Liver (tissue), 9 donors: Measurements from ENCODE around the gene DMD. TPM values are rescaled to one million over a fixed set of nuclear protein-coding genes. Genes with fewer than 3 reads are reported as not detected.

Source experiments
- DNase-seq: peaks from one replicate; pipeline ENCODE4 v3.0.0-alpha.2; 2017; ENCODE audit warnings: low spot score
- H3K27ac ChIP-seq, 2 donors: one replicate each; pipeline ENCODE4 v1.7.0; 2013; ENCODE audit warnings: inconsistent platforms in 2 of 2, low read length in 2 of 2, control low read depth in 1 of 2, low read depth in 1 of 2, mild to moderate bottlenecking in 1 of 2
- H3K27me3 ChIP-seq, 4 donors: one replicate each; pipeline versions ENCODE4 v1.6.1 to v1.7.0; 2013; ENCODE audit warnings: low read length in 3 of 4, inconsistent platforms in 1 of 4, mild to moderate bottlenecking in 1 of 4, moderate library complexity in 1 of 4; ENCODE audit not compliant: control insufficient read depth in 4 of 4, insufficient read depth in 4 of 4
- H3K36me3 ChIP-seq, 4 donors: one replicate each; pipeline versions ENCODE4 v1.6.1 to v1.7.0; 2013; ENCODE audit warnings: low read length in 3 of 4, mild to moderate bottlenecking in 3 of 4, low read depth in 1 of 4, moderate library complexity in 1 of 4; ENCODE audit not compliant: control insufficient read depth in 4 of 4, insufficient read depth in 3 of 4
- H3K4me1 ChIP-seq, 4 donors: one replicate each; pipeline versions ENCODE4 v1.6.1 to v1.7.0; 2013; ENCODE audit warnings: low read length in 3 of 4, mild to moderate bottlenecking in 3 of 4, moderate library complexity in 1 of 4; ENCODE audit not compliant: control insufficient read depth in 4 of 4, insufficient read depth in 4 of 4
- H3K4me3 ChIP-seq, 3 donors: one replicate each; pipeline versions ENCODE4 v1.6.1 to v1.7.0; 2013; ENCODE audit warnings: low read length in 3 of 3, control low read depth in 1 of 3, low read depth in 1 of 3, mild to moderate bottlenecking in 1 of 3
- H3K9ac ChIP-seq, 2 donors: one replicate each; pipeline ENCODE4 v1.7.0; 2013; ENCODE audit warnings: low read length in 2 of 2, mild to moderate bottlenecking in 2 of 2, moderate library complexity in 2 of 2, control low read depth in 1 of 2, low read depth in 1 of 2
- H3K9me3 ChIP-seq, 4 donors: one replicate each; pipeline versions ENCODE4 v1.6.1 to v1.7.0; 2013; ENCODE audit warnings: low read length in 3 of 4; ENCODE audit not compliant: control insufficient read depth in 4 of 4
- HNF4A ChIP-seq, 2 donors: conservative IDR thresholded peaks; 2 replicates each; pipeline ENCODE4 v1.6.1; 2016; ENCODE audit warnings: antibody characterized with exemption in 2 of 2, mild to moderate bottlenecking in 2 of 2
- JUND ChIP-seq, 2 donors: IDR thresholded peaks; 2 replicates each; pipeline ENCODE4 v1.6.1; 2016; ENCODE audit warnings: antibody characterized with exemption in 2 of 2
- MAX ChIP-seq: IDR thresholded peaks from 2 replicates; pipeline ENCODE4 v1.6.1; 2016; ENCODE audit warnings: antibody characterized with exemption
- NR2F2 ChIP-seq: IDR thresholded peaks from 2 replicates; pipeline ENCODE4 v1.6.1; 2016; ENCODE audit warnings: antibody characterized with exemption
- REST ChIP-seq: IDR thresholded peaks from 2 replicates; pipeline ENCODE4 v1.6.1; 2016; ENCODE audit warnings: antibody characterized with exemption, mild to moderate bottlenecking
- SP1 ChIP-seq: IDR thresholded peaks from 2 replicates; pipeline ENCODE4 v1.6.1; 2018; ENCODE audit warnings: antibody characterized with exemption, mild to moderate bottlenecking
- YY1 ChIP-seq: IDR thresholded peaks from 2 replicates; pipeline ENCODE4 v1.6.1; 2016; ENCODE audit warnings: antibody characterized with exemption, mild to moderate bottlenecking
- WGBS: extraction: QIAGEN DNeasy Blood & Tissue Kit; methylation state at CpG from one replicate; pipeline ENCODE4 v1.1.7; 2013; 5-methylcytosine and 5-hydroxymethylcytosine counted together
- polyA plus RNA-seq, 2 donors: library from polyadenylated mRNA; stranded (reverse) in 1 of 2; unstranded in 1 of 2; fragments of 200-250 nt in 1 of 2; fragments of >200 nt in 1 of 2; fragmentation: Nextera tagmentation in 1 of 2; extraction: Ambion mirVana in 1 of 2; gene quantifications; one replicate each; pipeline versions ENCODE4 v1.2.1 to v1.2.3, GENCODE V29; 2013 to 2015
- total RNA-seq, 2 donors: library from RNA; depleted of rRNA; stranded (reverse); fragments of >200 nt; gene quantifications; one replicate each; pipeline ENCODE4 v1.2.3, GENCODE V29; 2014
- donor health status: healthy.
- donor health status: healthy.
- donor health status: healthy.
- donor health status: healthy.
- donor health status: healthy.

Gene DMD
- total and polyA plus RNA-seq, 4 donors, result 14.6 to 61.9 (median 23.9) TPM

GRCh38 chrX:32150141-32150540, 1061.2 kb downstream of the DMD start:
- WGBS, result 77% methylated on average over 6 of the region's 6 CpGs
- Histone ChIP-seq H3K27me3 (no peaks in the 10 kb centered on the region), H3K36me3 (no peaks in the 10 kb centered on the region), H3K9ac (no peak overlapping the region), H3K9me3 (no peaks in the 10 kb centered on the region), H3K27ac (no peak overlapping the region), H3K4me1 (no peaks in the 10 kb centered on the region), H3K4me3 (no peak overlapping the region)
- DNase-seq, result no peak
- TF ChIP-seq SP1 (no peak), REST (no peak), JUND (IDR thresholded peaks at IDR 0.05) (no peak), YY1 (no peak)

GRCh38 chrX:32141841-32142240, 1069.5 kb downstream of the DMD start:
- Histone ChIP-seq H3K9ac (no peak overlapping the region), H3K27ac (no peak overlapping the region), H3K4me1 (no peaks in the 10 kb centered on the region), H3K4me3 (no peak overlapping the region), H3K36me3 (no peaks in the 10 kb centered on the region), H3K27me3 (no peaks in the 10 kb centered on the region), H3K9me3 (no peaks in the 10 kb centered on the region)
- WGBS, result 79% methylated on average over 5 of the region's 5 CpGs
- DNase-seq, result no peak
- TF ChIP-seq YY1, result no peak

GRCh38 chrX:32139476-32139875, 1071.9 kb downstream of the DMD start:
- no peak overlapping the region for H3K27ac ChIP-seq
- TF ChIP-seq NR2F2 (no peak), SP1 (no peak), YY1 (no peak), REST (no peak), HNF4A (conservative IDR thresholded peaks at IDR 0.05) (no peak), MAX (no peak)
- no peak overlapping the region for H3K9ac ChIP-seq
- no peaks in the 10 kb centered on the region for H3K9me3 ChIP-seq
- H3K4me3 ChIP-seq, result no peak overlapping the region
- H3K27me3 ChIP-seq, result no peaks in the 10 kb centered on the region
- no peaks in the 10 kb centered on the region for H3K4me1 ChIP-seq
- DNase-seq, result no peak
- no peaks in the 10 kb centered on the region for H3K36me3 ChIP-seq
